WTC11 (cell line): ENCODE data around the gene AKR1C8. TPM values are rescaled to one million over a fixed set of nuclear protein-coding genes. Genes with fewer than 3 reads are reported as not detected.

Experiments
- ATAC-seq: fragments of 200-7000 bp; cut with Tn5 transposase; 2 replicates; pipeline ENCODE4 v1.10.0; 2021; ENCODE audit warnings: mild to moderate bottlenecking, moderate library complexity
- Bru-seq: library from RNA; stranded (reverse); fragments of 400-500 nt; gene quantifications from one replicate; lab custom pipeline; 2021; lab: Mats Ljungman, UMichigan
- CTCF ChIA-PET: fragments of 300-600 bp; sonication (Branson Sonifier 250); formaldehyde crosslinking; loops from one replicate; lab custom pipeline; 2021; ENCODE audit warnings: antibody characterized with exemption; lab: Charles Lee
- POLR2A ChIA-PET: fragments of 350-600 bp; sonication (Branson Sonifier 250); formaldehyde crosslinking; loops from one replicate; lab custom pipeline; 2021; ENCODE audit warnings: antibody characterized with exemption; lab: Charles Lee
- DNase-seq: peaks from one replicate; pipeline ENCODE4 v3.0.0; 2021; ENCODE audit warnings: low spot score
- H3K27ac Mint-ChIP-seq: 2 replicates; pipeline ENCODE4 v1.8.0; 2021; ENCODE audit warnings: mixed read lengths
- H3K27me3 Mint-ChIP-seq: 2 replicates; pipeline ENCODE4 v1.8.0; 2021; ENCODE audit warnings: low read depth, mild to moderate bottlenecking, moderate library complexity, mixed read lengths
- H3K36me3 Mint-ChIP-seq: 2 replicates; pipeline ENCODE4 v1.8.0; 2021; ENCODE audit warnings: mixed read lengths
- H3K4me1 Mint-ChIP-seq: 2 replicates; pipeline ENCODE4 v1.8.0; 2022; ENCODE audit warnings: mixed read lengths
- H3K4me3 Mint-ChIP-seq: 2 replicates; pipeline ENCODE4 v1.8.0; 2021; ENCODE audit warnings: mild to moderate bottlenecking, moderate library complexity, mixed read lengths
- H3K9me3 Mint-ChIP-seq: 2 replicates; pipeline ENCODE4 v1.8.0; 2021; ENCODE audit warnings: mixed read lengths
- ETV6 ChIP-seq: sonication (generic); formaldehyde crosslinking; IDR thresholded peaks from 2 replicates; pipeline ENCODE4 v1.8.1; 2022; ENCODE audit warnings: mild to moderate bottlenecking, missing genetic modification reagents
- FOXJ3 ChIP-seq: sonication (generic); formaldehyde crosslinking; IDR thresholded peaks from 2 replicates; pipeline ENCODE4 v1.9.0; 2021; ENCODE audit warnings: missing genetic modification reagents, mild to moderate bottlenecking, borderline replicate concordance
- FOXP4 ChIP-seq: sonication (generic); formaldehyde crosslinking; IDR thresholded peaks from 2 replicates; pipeline ENCODE4 v1.8.0; 2022; ENCODE audit warnings: mild to moderate bottlenecking, missing genetic modification reagents
- GABPB1 ChIP-seq: sonication (generic); formaldehyde crosslinking; IDR thresholded peaks from 2 replicates; pipeline ENCODE4 v1.8.1; 2023; ENCODE audit warnings: mild to moderate bottlenecking, missing genetic modification reagents
- MYBL2 ChIP-seq: sonication (generic); formaldehyde crosslinking; IDR thresholded peaks from 2 replicates; pipeline ENCODE4 v1.8.1; 2023; ENCODE audit warnings: mild to moderate bottlenecking, moderate library complexity, missing genetic modification reagents
- RORB ChIP-seq: fragments of 250-450 bp; sonication (Bioruptor Pico); IDR thresholded peaks from 2 replicates; pipeline ENCODE4 v1.9.0; 2021; ENCODE audit warnings: mild to moderate bottlenecking
- SOX15 ChIP-seq: fragments of 250-450 bp; sonication (Bioruptor Pico); IDR thresholded peaks from 2 replicates; pipeline ENCODE4 v1.9.0; 2021; ENCODE audit warnings: mild to moderate bottlenecking
- ZNF671 ChIP-seq: fragments of 250-450 bp; sonication (Bioruptor Pico); IDR thresholded peaks from 2 replicates; pipeline ENCODE4 v1.8.0; 2021; ENCODE audit warnings: mild to moderate bottlenecking
- ZSCAN18 ChIP-seq: fragments of 250-450 bp; sonication (Bioruptor Pico); IDR thresholded peaks from 2 replicates; pipeline ENCODE4 v2.1.2; 2022; ENCODE audit warnings: mild to moderate bottlenecking, moderate library complexity
- long read RNA-seq, 3 experiments: library from RNA in 1 of 3; library from capped mRNA in 1 of 3; library from polyadenylated mRNA in 1 of 3; unstranded in 2 of 3; stranded (forward) in 1 of 3; transcript quantifications; one replicate each; pipeline ENCODE4 v2.0.0, GENCODE V29; 2021
- total RNA-seq: library from RNA; stranded (reverse); gene quantifications from 3 replicates; pipeline ENCODE4 v1.2.3, GENCODE V29; 2021
- TF ChIP-seq, protein P1 (sequence below): sonication (generic); formaldehyde crosslinking; IDR thresholded peaks from 2 replicates; pipeline ENCODE4 v1.8.1; 2023; ENCODE audit warnings: mild to moderate bottlenecking, missing genetic modification reagents, moderate library complexity
- TF ChIP-seq, protein P2 (sequence below): sonication (generic); formaldehyde crosslinking; IDR thresholded peaks from 2 replicates; pipeline ENCODE4 v1.8.1; 2022; ENCODE audit warnings: missing genetic modification reagents, borderline replicate concordance
- TF ChIP-seq, protein P3 (sequence below): sonication (generic); formaldehyde crosslinking; conservative IDR thresholded peaks from 2 replicates; pipeline ENCODE4 v1.8.1; 2023; ENCODE audit warnings: mild to moderate bottlenecking, low read depth, missing genetic modification reagents, moderate library complexity

Gene AKR1C8
- total RNA-seq = not detected in 3 replicates
- not detected for Bru-seq, nascent RNA
- long read RNA-seq, experiment 1 = 0 reads
- long read RNA-seq, experiment 2 = 0 reads
- long read RNA-seq, experiment 3 = 0 reads

DNA sequence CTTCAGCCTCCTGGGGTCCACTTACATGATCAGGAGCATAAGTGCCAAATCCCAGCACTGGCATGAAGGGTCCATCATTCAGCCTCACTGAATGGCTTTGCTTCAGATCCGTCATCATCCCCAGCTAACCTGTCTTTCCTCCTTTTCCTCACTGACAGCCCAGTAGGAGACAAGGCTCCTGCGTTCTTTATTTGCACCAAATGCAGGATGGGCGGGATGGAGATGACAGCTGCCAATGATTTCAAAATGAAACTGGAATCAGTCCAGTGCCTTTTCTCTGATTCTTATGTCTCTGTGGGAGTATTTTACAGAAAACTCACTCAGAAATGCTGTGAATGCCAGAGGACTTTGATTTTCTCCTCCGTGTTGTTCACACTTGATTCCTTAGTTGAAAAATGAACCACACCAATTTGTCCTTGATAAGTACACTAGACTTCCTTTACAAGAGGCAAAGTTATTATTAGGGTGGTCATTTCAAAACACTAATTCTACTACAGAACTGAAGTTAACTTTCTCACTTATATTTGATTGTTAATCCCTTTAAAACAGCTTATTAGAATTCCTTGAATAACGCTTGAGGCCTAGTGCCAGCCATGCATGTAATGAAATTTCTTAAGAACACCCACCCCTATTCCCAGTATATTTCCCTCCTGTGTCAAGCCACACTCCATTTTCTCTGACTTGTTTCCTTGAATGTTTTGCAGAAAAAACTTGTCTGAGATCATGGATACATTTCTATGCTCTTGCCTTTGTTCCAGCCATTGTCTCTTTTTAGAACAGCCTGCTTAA, at the start of gene AKR1C8:
TSS of gene AKR1C8 (minus strand) at position 164 of the 789 bp plus-strand sequence. CDS start at position 118, 46 bp downstream.
- Mint-ChIP-seq H3K4me3 (no peak within 1 kb of the TSS), H3K9me3 (peaks cover 14% of the 10 kb centered on the region), H3K27ac (no peak within 1 kb of the TSS), H3K27me3 (no peaks in the 10 kb centered on the region), H3K4me1 (no peaks in the 10 kb centered on the region), H3K36me3 (peaks cover 12% of the 10 kb centered on the region)
- ATAC-seq = no peak
- no peak for DNase-seq
- POLR2A ChIA-PET = no interaction called here
- CTCF ChIA-PET = no interaction called here
- TF ChIP-seq, protein P1, sequence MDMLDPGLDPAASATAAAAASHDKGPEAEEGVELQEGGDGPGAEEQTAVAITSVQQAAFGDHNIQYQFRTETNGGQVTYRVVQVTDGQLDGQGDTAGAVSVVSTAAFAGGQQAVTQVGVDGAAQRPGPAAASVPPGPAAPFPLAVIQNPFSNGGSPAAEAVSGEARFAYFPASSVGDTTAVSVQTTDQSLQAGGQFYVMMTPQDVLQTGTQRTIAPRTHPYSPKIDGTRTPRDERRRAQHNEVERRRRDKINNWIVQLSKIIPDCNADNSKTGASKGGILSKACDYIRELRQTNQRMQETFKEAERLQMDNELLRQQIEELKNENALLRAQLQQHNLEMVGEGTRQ (CRISPR knock-in tag) = no peak
- TF ChIP-seq FOXJ3 = no peak
- TF ChIP-seq ZNF671 (CRISPR knock-in tag) = no peak
- no peak for TF ChIP-seq ZSCAN18 (CRISPR knock-in tag)
- TF ChIP-seq MYBL2 (CRISPR knock-in tag) = no peak
- TF ChIP-seq FOXP4 (CRISPR knock-in tag) = no peak
- no peak for TF ChIP-seq RORB (CRISPR knock-in tag)
- TF ChIP-seq, protein P2, sequence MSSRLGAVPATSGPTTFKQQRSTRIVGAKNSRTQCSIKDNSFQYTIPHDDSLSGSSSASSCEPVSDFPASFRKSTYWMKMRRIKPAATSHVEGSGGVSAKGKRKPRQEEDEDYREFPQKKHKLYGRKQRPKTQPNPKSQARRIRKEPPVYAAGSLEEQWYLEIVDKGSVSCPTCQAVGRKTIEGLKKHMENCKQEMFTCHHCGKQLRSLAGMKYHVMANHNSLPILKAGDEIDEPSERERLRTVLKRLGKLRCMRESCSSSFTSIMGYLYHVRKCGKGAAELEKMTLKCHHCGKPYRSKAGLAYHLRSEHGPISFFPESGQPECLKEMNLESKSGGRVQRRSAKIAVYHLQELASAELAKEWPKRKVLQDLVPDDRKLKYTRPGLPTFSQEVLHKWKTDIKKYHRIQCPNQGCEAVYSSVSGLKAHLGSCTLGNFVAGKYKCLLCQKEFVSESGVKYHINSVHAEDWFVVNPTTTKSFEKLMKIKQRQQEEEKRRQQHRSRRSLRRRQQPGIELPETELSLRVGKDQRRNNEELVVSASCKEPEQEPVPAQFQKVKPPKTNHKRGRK (CRISPR knock-in tag) = no peak
- TF ChIP-seq, protein P3, sequence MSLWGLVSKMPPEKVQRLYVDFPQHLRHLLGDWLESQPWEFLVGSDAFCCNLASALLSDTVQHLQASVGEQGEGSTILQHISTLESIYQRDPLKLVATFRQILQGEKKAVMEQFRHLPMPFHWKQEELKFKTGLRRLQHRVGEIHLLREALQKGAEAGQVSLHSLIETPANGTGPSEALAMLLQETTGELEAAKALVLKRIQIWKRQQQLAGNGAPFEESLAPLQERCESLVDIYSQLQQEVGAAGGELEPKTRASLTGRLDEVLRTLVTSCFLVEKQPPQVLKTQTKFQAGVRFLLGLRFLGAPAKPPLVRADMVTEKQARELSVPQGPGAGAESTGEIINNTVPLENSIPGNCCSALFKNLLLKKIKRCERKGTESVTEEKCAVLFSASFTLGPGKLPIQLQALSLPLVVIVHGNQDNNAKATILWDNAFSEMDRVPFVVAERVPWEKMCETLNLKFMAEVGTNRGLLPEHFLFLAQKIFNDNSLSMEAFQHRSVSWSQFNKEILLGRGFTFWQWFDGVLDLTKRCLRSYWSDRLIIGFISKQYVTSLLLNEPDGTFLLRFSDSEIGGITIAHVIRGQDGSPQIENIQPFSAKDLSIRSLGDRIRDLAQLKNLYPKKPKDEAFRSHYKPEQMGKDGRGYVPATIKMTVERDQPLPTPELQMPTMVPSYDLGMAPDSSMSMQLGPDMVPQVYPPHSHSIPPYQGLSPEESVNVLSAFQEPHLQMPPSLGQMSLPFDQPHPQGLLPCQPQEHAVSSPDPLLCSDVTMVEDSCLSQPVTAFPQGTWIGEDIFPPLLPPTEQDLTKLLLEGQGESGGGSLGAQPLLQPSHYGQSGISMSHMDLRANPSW (CRISPR knock-in tag) = no peak
- TF ChIP-seq ETV6 (CRISPR knock-in tag) = no peak
- TF ChIP-seq SOX15 = no peak

- no peak for ATAC-seq
- TF ChIP-seq GABPB1 (peak; percentile 94), ETV6 (CRISPR knock-in tag) (no peak)
- TF ChIP-seq, all 79 proteins: peak for 1
- CTCF ChIA-PET = no interaction called here
- Mint-ChIP-seq H3K27me3 (peaks cover 10% of the 10 kb centered on the region), H3K4me1 (no peaks in the 10 kb centered on the region), H3K27ac (no peak overlapping the region), H3K36me3 (peaks cover 8% of the 10 kb centered on the region; the same call in 1 of the 2 replicates), H3K4me3 (no peak overlapping the region), H3K9me3 (peaks cover 45% of the 10 kb centered on the region)
- DNase-seq = no peak
- POLR2A ChIA-PET = no interaction called here
These were observed 49.3 kb upstream of the AKR1C8 start for GRCh38 chr10:5234106-5234860.
